Stimulated activated CD8-positive, alpha-beta memory T cell treated with anti-CD3 and anti-CD28 coated beads, Interleukin-15, amount 100 ng/mL, for 24 hours (primary cell): ENCODE data around the gene ATP2A1.
"Not testable (repeated sequence)": the region's sequence is repeated elsewhere in the genome, so short reads cannot be mapped to it uniquely, and the experiment has no call there.

Experiments
- DNase-seq: peaks from one replicate; pipeline ENCODE4 v3.0.0-alpha.2; 2020; ENCODE audit warnings: low read depth

The ATP2A1 gene

GRCh38 chr16:28910086-28911031 is 32.1 kb downstream of the ATP2A1 start:
- no peak for DNase-seq

DNA sequence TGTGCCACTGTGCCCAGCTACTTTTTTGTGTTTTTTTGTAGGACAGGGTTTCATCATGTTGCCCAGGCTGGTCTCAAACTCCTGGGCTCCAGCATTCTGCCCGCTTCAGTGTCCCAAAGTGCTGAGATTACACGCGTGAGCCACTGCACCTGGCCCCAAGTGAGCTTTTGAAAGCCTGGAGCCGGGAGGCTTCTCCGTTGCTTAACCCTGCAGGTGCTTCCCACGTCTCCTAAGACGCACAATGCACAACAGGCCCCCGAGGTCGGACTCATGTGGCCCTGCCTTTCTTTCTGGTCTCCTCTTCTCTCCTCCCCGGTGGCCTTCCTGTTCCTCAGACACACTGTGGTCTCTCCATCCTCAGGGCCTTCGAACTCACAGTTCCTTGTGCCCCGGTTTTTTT is 34.3 kb downstream of the ATP2A1 start:
- DNase-seq, result no peak

GRCh38 chr16:28913946-28914724 is 35.8 kb downstream of the ATP2A1 start:
- DNase-seq, result no peak

- DNase-seq, result no peak
Measured at GRCh38 chr16:28915181-28915580, 36.9 kb downstream of the ATP2A1 start.

GRCh38 chr16:28917095-28917494 is 38.8 kb downstream of the ATP2A1 start:
- DNase-seq, result no peak

- DNase-seq, result no peak
Measured at GRCh38 chr16:28918698-28919097, 40.4 kb downstream of the ATP2A1 start.

DNA sequence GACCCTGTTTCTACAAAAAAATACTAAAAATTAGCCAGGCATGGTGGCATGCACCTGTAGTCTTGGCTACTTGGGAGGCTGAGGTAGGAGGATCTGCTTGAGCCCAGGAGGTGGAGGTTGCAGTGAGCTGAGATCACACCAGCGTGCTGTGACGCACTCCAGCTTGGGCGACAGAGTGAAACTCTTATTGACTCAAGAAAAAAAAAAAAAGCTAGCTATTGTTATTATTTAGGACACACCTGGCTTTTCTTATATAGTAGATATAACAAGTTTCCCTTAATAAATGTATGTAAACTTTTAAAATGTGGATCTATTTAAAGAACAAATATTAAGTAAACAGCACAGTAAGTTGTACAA is 44.9 kb downstream of the ATP2A1 start:
- no peak for DNase-seq

- DNase-seq, result no peak
Measured at GRCh38 chr16:28923652-28924398, 45.5 kb downstream of the ATP2A1 start.

- DNase-seq, result no peak
Measured at GRCh38 chr16:28924399-28924761, 46.1 kb downstream of the ATP2A1 start.

GRCh38 chr16:28924762-28925385 is 46.6 kb downstream of the ATP2A1 start, which contains the start of gene RABEP2:
RABEP2 (minus strand) TSS chr16:28925238; CDS start chr16:28925163, 75 bp downstream.
- DNase-seq, result peak; percentile 97

- DNase-seq, result no peak
Measured at GRCh38 chr16:28925386-28926228, 47.3 kb downstream of the ATP2A1 start.

DNA sequence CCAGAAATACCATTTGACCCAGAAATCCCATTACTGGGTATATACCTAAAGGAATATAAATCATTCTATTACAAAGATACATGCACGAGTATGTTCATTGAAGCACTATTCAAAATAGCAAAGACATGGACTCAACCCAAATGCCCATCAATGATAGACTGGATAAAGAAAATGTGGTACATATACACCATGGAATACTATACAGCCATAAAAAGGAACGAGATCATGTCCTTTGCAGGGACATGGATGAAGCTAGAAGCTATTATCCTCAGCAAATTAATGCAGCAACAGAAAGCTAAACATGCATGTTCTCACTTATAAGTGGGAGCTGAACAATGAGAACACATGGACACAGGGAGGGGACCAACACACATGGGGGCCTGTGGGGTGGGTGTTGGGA is 48.0 kb downstream of the ATP2A1 start:
- DNase-seq, result not testable (repeated sequence)

- DNase-seq, result no peak
Measured at GRCh38 chr16:28927815-28928214, 49.5 kb downstream of the ATP2A1 start.

- no peak for DNase-seq
Measured at GRCh38 chr16:28930203-28930602, 51.9 kb downstream of the ATP2A1 start.

DNA sequence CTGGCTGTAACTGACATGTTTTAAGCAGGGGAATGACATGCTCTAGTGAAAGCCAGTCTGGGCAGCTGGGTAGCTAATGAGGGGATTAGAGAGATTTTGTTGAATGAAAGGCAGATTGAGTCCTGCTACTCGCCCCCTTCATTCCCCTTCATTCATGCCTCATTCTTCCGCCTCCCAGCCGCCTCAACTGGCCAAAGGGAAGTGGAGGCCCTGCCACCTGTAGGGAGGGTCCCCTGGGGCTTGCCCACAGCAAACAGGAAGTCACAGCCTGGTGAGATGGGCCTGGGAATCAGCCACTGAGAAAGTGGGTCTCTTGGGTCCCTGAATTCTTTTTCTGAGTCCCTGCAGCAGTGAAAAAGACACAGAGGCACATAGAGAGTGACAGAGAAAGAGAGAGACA is 52.4 kb downstream of the ATP2A1 start:
- DNase-seq, result no peak

- DNase-seq, result no peak
Measured at GRCh38 chr16:28931801-28932225, 53.5 kb downstream of the ATP2A1 start, which contains the start of gene CD19. CD19 (plus strand) TSS chr16:28931971; CDS start chr16:28932001, 30 bp downstream.

DNA sequence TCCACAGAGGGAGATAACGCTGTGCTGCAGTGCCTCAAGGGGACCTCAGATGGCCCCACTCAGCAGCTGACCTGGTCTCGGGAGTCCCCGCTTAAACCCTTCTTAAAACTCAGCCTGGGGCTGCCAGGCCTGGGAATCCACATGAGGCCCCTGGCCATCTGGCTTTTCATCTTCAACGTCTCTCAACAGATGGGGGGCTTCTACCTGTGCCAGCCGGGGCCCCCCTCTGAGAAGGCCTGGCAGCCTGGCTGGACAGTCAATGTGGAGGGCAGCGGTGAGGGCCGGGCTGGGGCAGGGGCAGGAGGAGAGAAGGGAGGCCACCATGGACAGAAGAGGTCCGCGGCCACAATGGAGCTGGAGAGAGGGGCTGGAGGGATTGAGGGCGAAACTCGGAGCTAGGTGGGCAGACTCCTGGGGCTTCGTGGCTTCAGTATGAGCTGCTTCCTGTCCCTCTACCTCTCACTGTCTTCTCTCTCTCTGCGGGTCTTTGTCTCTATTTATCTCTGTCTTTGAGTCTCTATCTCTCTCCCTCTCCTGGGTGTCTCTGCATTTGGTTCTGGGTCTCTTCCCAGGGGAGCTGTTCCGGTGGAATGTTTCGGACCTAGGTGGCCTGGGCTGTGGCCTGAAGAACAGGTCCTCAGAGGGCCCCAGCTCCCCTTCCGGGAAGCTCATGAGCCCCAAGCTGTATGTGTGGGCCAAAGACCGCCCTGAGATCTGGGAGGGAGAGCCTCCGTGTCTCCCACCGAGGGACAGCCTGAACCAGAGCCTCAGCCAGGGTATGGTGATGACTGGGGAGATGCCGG is 54.3 kb downstream of the ATP2A1 start:
- no peak for DNase-seq

- DNase-seq, result no peak
Measured at GRCh38 chr16:28933171-28933570, 54.9 kb downstream of the ATP2A1 start.

- DNase-seq, result no peak
Measured at GRCh38 chr16:28935346-28935745, 57.1 kb downstream of the ATP2A1 start.
